Hepatocyte (in vitro differentiated cells): ENCODE data around the gene NACA. TPM values are rescaled to one million over a fixed set of nuclear protein-coding genes. Genes with fewer than 3 reads are reported as not detected.
A peak's percentile ranks its signal among the peaks of the same experiment; 100 is the strongest.
"Not testable (repeated sequence)": the region's sequence is repeated elsewhere in the genome, so short reads cannot be mapped to it uniquely, and the experiment has no call there.

ENCODE experiments used
- DNase-seq: peaks from one replicate; pipeline ENCODE4 v3.0.0-alpha.2; 2016; ENCODE audit warnings: low spot score
- H2AFZ ChIP-seq: fragments of 200-600 bp; sonication (generic); 2 replicates; pipeline ENCODE4 v1.6.0; 2016; ENCODE audit warnings: antibody characterized with exemption, mild to moderate bottlenecking
- H3K27ac ChIP-seq: fragments of 200-600 bp; sonication (generic); 2 replicates; pipeline ENCODE4 v1.5.1; 2016; ENCODE audit warnings: mild to moderate bottlenecking
- H3K27me3 ChIP-seq: fragments of 200-600 bp; sonication (generic); 2 replicates; pipeline ENCODE4 v1.6.1; 2016
- H3K36me3 ChIP-seq: fragments of 200-600 bp; sonication (generic); replicated peaks from 2 replicates; pipeline ENCODE4 v1.5.1; 2016; ENCODE audit warnings: low read depth; ENCODE audit not compliant: insufficient read depth
- H3K4me1 ChIP-seq: fragments of 200-600 bp; sonication (generic); 2 replicates; pipeline ENCODE4 v1.5.1; 2016; ENCODE audit warnings: mild to moderate bottlenecking, moderate library complexity; ENCODE audit not compliant: insufficient read depth
- H3K4me2 ChIP-seq: fragments of 200-600 bp; sonication (generic); 2 replicates; pipeline ENCODE4 v1.6.0; 2016
- H3K4me3 ChIP-seq: fragments of 200-600 bp; sonication (generic); 2 replicates; pipeline ENCODE4 v1.5.1; 2016; ENCODE audit warnings: mild to moderate bottlenecking
- H3K79me2 ChIP-seq: fragments of 200-600 bp; sonication (generic); 2 replicates; pipeline ENCODE4 v1.6.0; 2017; ENCODE audit warnings: mild to moderate bottlenecking
- H3K9me2 ChIP-seq: fragments of 200-600 bp; sonication (generic); replicated peaks from 2 replicates; pipeline ENCODE4 v1.6.0; 2017; ENCODE audit warnings: mild to moderate bottlenecking; ENCODE audit not compliant: insufficient read depth
- H3K9me3 ChIP-seq: fragments of 200-600 bp; sonication (generic); 2 replicates; pipeline ENCODE4 v1.5.1; 2016; ENCODE audit warnings: low read depth, mild to moderate bottlenecking
- H4K20me1 ChIP-seq: fragments of 200-600 bp; sonication (generic); 2 replicates; pipeline ENCODE4 v1.6.0; 2016; ENCODE audit warnings: mild to moderate bottlenecking; ENCODE audit not compliant: insufficient read depth, poor library complexity, severe bottlenecking
- EZH2 ChIP-seq: fragments of 200-600 bp; sonication (generic); IDR thresholded peaks from 2 replicates; pipeline ENCODE4 v1.6.1; 2016; ENCODE audit warnings: antibody characterized with exemption, mild to moderate bottlenecking, borderline replicate concordance
- EZH2phosphoT487 ChIP-seq: fragments of 200-600 bp; sonication (generic); IDR thresholded peaks from one replicate; pipeline ENCODE4 v1.6.1; 2018; ENCODE audit warnings: antibody characterized with exemption, mild to moderate bottlenecking, low read depth, moderate library complexity; ENCODE audit not compliant: unreplicated experiment, severe bottlenecking
- WGBS: methylation state at CpG from one replicate; pipeline ENCODE4 v1.1.6; 2016; ENCODE audit warnings: low lambda C conversion rate; ENCODE audit errors: missing lambda C conversion rate; 5-methylcytosine and 5-hydroxymethylcytosine counted together
- polyA plus RNA-seq: library from polyadenylated mRNA; unstranded; fragments of >200 nt; fragmentation: Nextera tagmentation; extraction: Ambion mirVana; gene quantifications from 2 replicates; pipeline ENCODE4 v1.2.1, GENCODE V29; 2016
- total RNA-seq: library from RNA; depleted of rRNA; stranded (reverse); fragments of >200 nt; gene quantifications from 2 replicates; pipeline ENCODE4 v1.2.3, GENCODE V29; 2014
- TF ChIP-seq, protein P1 (sequence below): fragments of 200-600 bp; sonication (generic); IDR thresholded peaks from 2 replicates; pipeline ENCODE4 v1.5.1; 2016; ENCODE audit warnings: antibody characterized with exemption, mild to moderate bottlenecking; ENCODE audit not compliant: poor library complexity

NACA gene
- total and polyA plus RNA-seq, 2 experiments from 2014 or later = 631 to 1,295 TPM

DNA sequence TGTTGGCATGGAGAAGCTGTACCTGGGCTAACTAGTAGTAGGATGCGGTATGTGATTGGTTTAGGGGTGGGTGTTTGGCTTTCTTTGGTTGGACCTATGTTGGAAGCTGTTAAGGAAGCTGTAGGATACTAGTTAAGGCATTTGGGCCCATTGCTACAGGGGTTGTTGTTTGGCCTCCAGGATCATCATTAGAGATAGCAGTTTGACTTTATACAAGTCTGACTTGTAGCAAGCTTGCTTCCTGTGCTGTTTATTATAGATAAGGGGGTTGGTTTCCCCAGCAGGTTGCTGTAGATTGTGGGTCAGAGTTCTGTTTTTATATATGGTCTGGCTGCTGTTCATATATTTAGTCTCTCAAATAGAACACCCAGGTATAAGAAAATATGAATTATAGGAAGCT is 28.5 kb upstream of the NACA start:
- H3K36me3 ChIP-seq = no peaks in the 10 kb centered on the region

DNA sequence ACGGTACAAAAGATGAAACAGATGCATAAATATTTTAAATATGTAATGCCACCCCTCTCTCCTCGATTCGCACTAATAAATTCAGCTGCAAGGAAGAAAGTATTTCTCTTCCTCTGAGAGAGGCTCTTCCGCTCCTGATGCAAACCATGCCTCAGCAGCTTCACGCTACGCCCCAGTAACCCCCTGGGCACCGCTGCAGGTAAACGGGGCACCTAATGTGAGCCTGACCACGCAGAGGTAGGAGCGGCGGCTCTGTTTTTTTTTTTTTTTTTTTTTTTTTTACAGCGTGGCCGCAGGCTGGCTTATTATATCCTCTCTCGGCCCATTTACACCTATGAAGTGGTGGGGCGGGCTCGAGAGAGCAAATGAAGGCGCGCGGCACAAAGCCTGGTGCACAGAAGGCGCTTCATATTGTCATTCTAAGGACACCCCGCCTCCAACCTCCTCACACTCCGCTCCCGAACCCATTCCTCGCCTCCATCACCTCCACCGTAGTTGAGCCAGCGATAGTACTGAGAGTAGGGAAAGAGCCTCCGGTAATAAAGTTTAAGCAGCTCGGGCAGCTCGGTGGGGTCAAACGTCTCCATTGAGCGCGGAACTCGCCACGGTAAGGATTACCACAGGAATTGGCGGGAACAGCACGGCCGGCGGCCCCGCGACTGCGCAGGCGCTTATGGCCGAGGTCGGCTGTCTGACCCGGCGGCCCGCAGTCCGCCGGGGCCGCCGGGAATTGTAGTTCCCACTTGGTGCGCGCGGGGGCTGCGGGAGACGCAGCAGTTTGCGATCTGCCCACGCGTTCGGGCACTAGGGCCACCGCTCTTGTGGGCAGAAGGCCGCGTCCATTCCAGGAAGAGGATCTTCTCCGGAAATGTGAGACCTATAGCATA is 26.9 kb upstream of the NACA start, which contains the start of gene PRIM1:
TSS of gene PRIM1 (minus strand) at position 612 of the 887 bp plus-strand sequence. CDS start at position 587, 25 bp downstream.
- Histone ChIP-seq H3K36me3 (peaks cover 2% of the 10 kb centered on the region), H3K9me3 (no peaks in the 10 kb centered on the region), H3K4me1 (no peaks in the 10 kb centered on the region), H3K27me3 (no peaks in the 10 kb centered on the region), H3K9me2 (no peaks in the 10 kb centered on the region), H3K4me3 (peak within 1 kb of the TSS; percentile 70), H3K79me2 (peaks cover 3% of the 10 kb centered on the region), H3K4me2 (peak within 1 kb of the TSS; percentile 91), H2AFZ (peak within 1 kb of the TSS; percentile 93), H3K27ac (peak within 1 kb of the TSS; percentile 52), H4K20me1 (no peaks in the 10 kb centered on the region)
- TF ChIP-seq EZH2 (no peak), EZH2phosphoT487 (no peak)
- TF ChIP-seq, protein P1, sequence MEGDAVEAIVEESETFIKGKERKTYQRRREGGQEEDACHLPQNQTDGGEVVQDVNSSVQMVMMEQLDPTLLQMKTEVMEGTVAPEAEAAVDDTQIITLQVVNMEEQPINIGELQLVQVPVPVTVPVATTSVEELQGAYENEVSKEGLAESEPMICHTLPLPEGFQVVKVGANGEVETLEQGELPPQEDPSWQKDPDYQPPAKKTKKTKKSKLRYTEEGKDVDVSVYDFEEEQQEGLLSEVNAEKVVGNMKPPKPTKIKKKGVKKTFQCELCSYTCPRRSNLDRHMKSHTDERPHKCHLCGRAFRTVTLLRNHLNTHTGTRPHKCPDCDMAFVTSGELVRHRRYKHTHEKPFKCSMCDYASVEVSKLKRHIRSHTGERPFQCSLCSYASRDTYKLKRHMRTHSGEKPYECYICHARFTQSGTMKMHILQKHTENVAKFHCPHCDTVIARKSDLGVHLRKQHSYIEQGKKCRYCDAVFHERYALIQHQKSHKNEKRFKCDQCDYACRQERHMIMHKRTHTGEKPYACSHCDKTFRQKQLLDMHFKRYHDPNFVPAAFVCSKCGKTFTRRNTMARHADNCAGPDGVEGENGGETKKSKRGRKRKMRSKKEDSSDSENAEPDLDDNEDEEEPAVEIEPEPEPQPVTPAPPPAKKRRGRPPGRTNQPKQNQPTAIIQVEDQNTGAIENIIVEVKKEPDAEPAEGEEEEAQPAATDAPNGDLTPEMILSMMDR = no peak
- DNase-seq = peak; percentile 91
- 1% methylated on average over 64 of the region's 64 CpGs for WGBS

More for the DNA sequence above, 28.5 kb upstream of the NACA start:
- Histone ChIP-seq H3K79me2 (peaks cover 3% of the 10 kb centered on the region), H4K20me1 (no peaks in the 10 kb centered on the region), H3K4me1 (no peaks in the 10 kb centered on the region), H3K9me3 (peaks cover 3% of the 10 kb centered on the region), H3K27me3 (no peaks in the 10 kb centered on the region), H3K4me2 (no peak overlapping the region), H3K27ac (no peak overlapping the region), H3K9me2 (no peaks in the 10 kb centered on the region), H3K4me3 (no peak overlapping the region), H2AFZ (no peak overlapping the region)
- 100% methylated on average over 1 of the region's 1 CpG for WGBS
- no peak for DNase-seq
- TF ChIP-seq EZH2phosphoT487 = no peak
- TF ChIP-seq, protein P1 = no peak
- TF ChIP-seq EZH2 = no peak

DNA sequence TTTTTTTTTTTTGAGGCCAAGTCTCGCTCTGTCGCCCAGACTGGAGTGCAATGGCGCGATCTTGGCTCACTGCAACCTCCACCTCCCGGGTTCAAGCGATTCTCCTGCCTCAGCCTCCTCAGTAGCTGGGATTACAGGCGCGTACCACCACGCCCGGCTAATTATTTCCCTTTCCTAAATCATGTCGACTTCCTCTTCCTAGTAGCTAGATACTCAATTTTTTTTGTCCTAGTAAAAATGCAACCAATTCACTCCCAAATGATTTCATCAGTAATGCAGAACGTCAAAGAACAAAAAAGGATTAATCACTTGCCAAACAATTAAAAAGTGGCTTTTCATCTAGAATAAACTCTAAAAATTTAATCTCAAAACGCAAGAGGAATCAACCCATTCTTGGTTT is 25.5 kb upstream of the NACA start:
- DNase-seq, H3K4me3 ChIP-seq: not testable (repeated sequence)
- H3K4me2 ChIP-seq = peak overlapping the region; percentile 91

DNA sequence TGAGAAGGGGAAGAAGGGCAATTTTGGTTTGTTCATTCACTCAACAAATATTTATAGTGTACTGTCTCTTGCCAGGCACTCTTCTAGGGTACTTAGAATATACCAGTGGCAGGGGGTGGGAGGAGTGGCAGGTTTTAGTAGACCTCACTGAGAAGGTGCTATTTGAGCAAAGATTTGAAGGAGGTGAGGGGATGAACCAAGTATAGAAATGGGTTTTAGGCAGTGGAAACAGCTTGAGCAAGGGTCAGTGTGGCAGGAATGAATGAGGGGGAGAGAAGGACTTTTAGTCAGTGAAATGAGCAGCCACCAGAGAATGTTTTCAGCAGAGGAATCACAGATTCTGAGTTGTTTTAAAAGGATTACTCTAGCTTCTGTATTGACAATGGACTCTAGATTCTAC is 24.8 kb upstream of the NACA start:
- Histone ChIP-seq H3K36me3 (peaks cover 2% of the 10 kb centered on the region), H3K27me3 (no peaks in the 10 kb centered on the region), H3K9me3 (no peaks in the 10 kb centered on the region), H3K9me2 (no peaks in the 10 kb centered on the region), H3K4me3 (no peak overlapping the region), H4K20me1 (no peaks in the 10 kb centered on the region), H3K4me2 (no peak overlapping the region), H3K79me2 (peaks cover 3% of the 10 kb centered on the region), H3K27ac (no peak overlapping the region), H3K4me1 (no peaks in the 10 kb centered on the region), H2AFZ (no peak overlapping the region)
- TF ChIP-seq, protein P1 = no peak
- no peak for TF ChIP-seq EZH2
- TF ChIP-seq EZH2phosphoT487 = no peak
- no peak for DNase-seq

More for the DNA sequence above, 25.5 kb upstream of the NACA start:
- H3K79me2 ChIP-seq, H3K9me2 ChIP-seq, H3K36me3 ChIP-seq, H4K20me1 ChIP-seq, H3K9me3 ChIP-seq, H3K27me3 ChIP-seq, H3K27ac ChIP-seq, H3K4me1 ChIP-seq: not testable (repeated sequence)
- 97% methylated on average over 13 of the region's 13 CpGs for WGBS
- peak overlapping the region; percentile 93 for H2AFZ ChIP-seq
